MCF 10A (cell line): ENCODE data around the gene LSM4. TPM values are rescaled to one million over a fixed set of nuclear protein-coding genes. Genes with fewer than 3 reads are reported as not detected.
"Not testable (repeated sequence)": the region's sequence is repeated elsewhere in the genome, so short reads cannot be mapped to it uniquely, and the experiment has no call there.

Experiments
- BruUV-seq: library from RNA; stranded (reverse); fragments of 400-500 nt; replicated peaks from 2 replicates; lab custom pipeline; 2021; lab: Mats Ljungman, UMichigan
- CTCF ChIA-PET: fragments of 300-600 bp; sonication (Branson Sonifier 250); formaldehyde crosslinking; extraction: SDS; loops from one replicate; lab custom pipeline; 2021; ENCODE audit warnings: antibody characterized with exemption, inconsistent platforms; lab: Yijun Ruan, JAX
- POLR2A ChIA-PET: fragments of 300-600, 350-650 bp; sonication (Branson Sonifier 250); formaldehyde crosslinking; extraction: SDS; loops from one replicate; lab custom pipeline; 2020; ENCODE audit warnings: antibody characterized with exemption, inconsistent platforms; lab: Yijun Ruan, JAX
- DNase-seq: peaks from one replicate; pipeline ENCODE4 v3.0.0-alpha.2; 2018; ENCODE audit not compliant: unreplicated experiment
- H3K27ac Mint-ChIP-seq: one replicate; pipeline ENCODE4 v1.8.0; 2022; ENCODE audit warnings: mild to moderate bottlenecking, low read depth, mixed read lengths; ENCODE audit not compliant: unreplicated experiment
- H3K27me3 Mint-ChIP-seq: one replicate; pipeline ENCODE4 v1.8.0; 2022; ENCODE audit warnings: mixed read lengths; ENCODE audit not compliant: insufficient read depth, unreplicated experiment
- H3K36me3 Mint-ChIP-seq: one replicate; pipeline ENCODE4 v1.8.0; 2022; ENCODE audit warnings: mild to moderate bottlenecking, moderate library complexity, mixed read lengths; ENCODE audit not compliant: insufficient read depth, unreplicated experiment
- H3K4me1 Mint-ChIP-seq: one replicate; pipeline ENCODE4 v1.8.0; 2022; ENCODE audit warnings: mixed read lengths; ENCODE audit not compliant: insufficient read depth, unreplicated experiment
- H3K4me3 Mint-ChIP-seq: one replicate; pipeline ENCODE4 v1.8.0; 2022; ENCODE audit warnings: mild to moderate bottlenecking, moderate library complexity, mixed read lengths; ENCODE audit not compliant: unreplicated experiment
- H3K9me3 Mint-ChIP-seq: one replicate; pipeline ENCODE4 v1.8.0; 2022; ENCODE audit warnings: mixed read lengths; ENCODE audit not compliant: unreplicated experiment
- CTCF ChIP-seq: fragments of 200-600 bp; IDR thresholded peaks from one replicate; pipeline ENCODE4 v1.8.0; 2022; ENCODE audit warnings: antibody characterized with exemption, mild to moderate bottlenecking; ENCODE audit not compliant: unreplicated experiment
- intact Hi-C: fragments of 100-400 bp; cut with micrococcal nuclease; formaldehyde crosslinking; loops from 2 replicates; pipeline ENCODE4 v1.14.1; 2022
- total RNA-seq: library from RNA; stranded (reverse); gene quantifications from 2 replicates; pipeline ENCODE4 v1.2.3, GENCODE V29; 2022

LSM4 gene
- total RNA-seq, 1 experiment from 2014 or later: 193 TPM

- no TSS peak for BruUV-seq
- intact Hi-C loops: no loop called here
- CTCF ChIA-PET: interaction anchor here (1.0 to 6.5 kb wide), 3 partner anchors 38 to 66 kb away, joined by 3 to 118 read pairs (median 38); no protein-coding TSS in a partner anchor
Measured at GRCh38 chr19:18351544-18351943, 28.7 kb upstream of the LSM4 start.

GRCh38 chr19:18350490-18350889, 27.6 kb upstream of the LSM4 start:
- Mint-ChIP-seq H3K36me3 (no peaks in the 10 kb centered on the region), H3K27me3 (peaks cover 12% of the 10 kb centered on the region), H3K4me1 (peaks cover 25% of the 10 kb centered on the region), H3K4me3 (no peak overlapping the region), H3K9me3 (no peaks in the 10 kb centered on the region), H3K27ac (no peak overlapping the region)
- POLR2A ChIA-PET: interaction anchor here (0.7 to 1.1 kb wide), 2 partner anchors 14 to 34 kb away, joined by 3 to 4 read pairs; no protein-coding TSS in a partner anchor
- no peak for DNase-seq
- TF ChIP-seq CTCF: no peak
- CTCF ChIA-PET: interaction anchor here (0.6 to 6.5 kb wide), 16 partner anchors 10 to 171 kb away, joined by 3 to 118 read pairs (median 5); partner anchors contain the start of genes ELL, GDF15 and SSBP4
- BruUV-seq: no TSS peak
- intact Hi-C loops: no loop called here

More at GRCh38 chr19:18351544-18351943, 28.7 kb upstream of the LSM4 start:
- Mint-ChIP-seq H3K4me1 (peaks cover 16% of the 10 kb centered on the region), H3K36me3 (peaks cover under 1% of the 10 kb centered on the region), H3K9me3 (no peaks in the 10 kb centered on the region), H3K27ac (no peak overlapping the region), H3K4me3 (no peak overlapping the region), H3K27me3 (peaks cover 12% of the 10 kb centered on the region)
- POLR2A ChIA-PET: no interaction called here
- TF ChIP-seq CTCF: no peak
- DNase-seq: no peak

GRCh38 chr19:18349524-18350128, 26.8 kb upstream of the LSM4 start:
- H3K27me3 Mint-ChIP-seq: peaks cover 12% of the 10 kb centered on the region
- H3K4me3 Mint-ChIP-seq: no peak overlapping the region
- CTCF ChIA-PET: interaction anchor here (0.6 to 6.5 kb wide), 24 partner anchors 10 to 387 kb away, joined by 3 to 118 read pairs (median 4); partner anchors contain the start of genes ELL, GDF15 and SSBP4

GRCh38 chr19:18348818-18349339, 26.0 kb upstream of the LSM4 start:
- H3K4me3 Mint-ChIP-seq, H3K36me3 Mint-ChIP-seq, H3K27ac Mint-ChIP-seq, BruUV-seq, H3K9me3 Mint-ChIP-seq, DNase-seq: not testable (repeated sequence)
- H3K4me1 Mint-ChIP-seq: peaks cover 28% of the 10 kb centered on the region
- POLR2A ChIA-PET: interaction anchor here (0.6 to 1.4 kb wide), 5 partner anchors 16 to 70 kb away, joined by 3 to 6 read pairs (median 3); partner anchors contain the start of genes LSM4 and SSBP4
- peaks cover 12% of the 10 kb centered on the region for H3K27me3 Mint-ChIP-seq
- CTCF ChIA-PET: interaction anchor here (0.6 to 6.5 kb wide), 22 partner anchors 10 to 1044 kb away, joined by 3 to 118 read pairs (median 4); partner anchors contain the start of genes GDF15 and SSBP4
- intact Hi-C loops: loop anchor here (1.0 kb wide), 2 partner anchors 37 to 61 kb away; partner anchors contain the start of gene GDF15

More at GRCh38 chr19:18349524-18350128, 26.8 kb upstream of the LSM4 start:
- peak; percentile 75 for DNase-seq
- H3K36me3 Mint-ChIP-seq: peaks cover 4% of the 10 kb centered on the region
- peak; percentile 77 for TF ChIP-seq CTCF
- POLR2A ChIA-PET: interaction anchor here (0.6 to 1.4 kb wide), 6 partner anchors 15 to 69 kb away, joined by 3 to 6 read pairs (median 4); partner anchors contain the start of genes LSM4 and SSBP4
- no peak overlapping the region for H3K27ac Mint-ChIP-seq
- BruUV-seq: no TSS peak
- H3K4me1 Mint-ChIP-seq: peaks cover 25% of the 10 kb centered on the region
- no peaks in the 10 kb centered on the region for H3K9me3 Mint-ChIP-seq
- intact Hi-C loops: loop anchor here (1.0 kb wide), 2 partner anchors 37 to 61 kb away; partner anchors contain the start of gene GDF15
